Stimulated activated CD8-positive, alpha-beta memory T cell treated with anti-CD3 and anti-CD28 coated beads, Interleukin-7, amount 100 ng/mL, for 48 hours (primary cell): ENCODE results near the gene CHST11.

ENCODE experiments used
- DNase-seq, 2 donors: peaks; one replicate each; pipeline ENCODE4 v3.0.0-alpha.2; 2020; ENCODE audit warnings: low read depth in 1 of 2; ENCODE audit errors: extremely low read depth in 1 of 2

Gene CHST11

GRCh38 chr12:104427547-104427938 is 29.2 kb upstream of the CHST11 start:
- DNase-seq = no peak

GRCh38 chr12:104433061-104433460 is 23.7 kb upstream of the CHST11 start:
- DNase-seq = no peak

- no peak for DNase-seq
Measured at GRCh38 chr12:104434129-104434528, 22.6 kb upstream of the CHST11 start.

- no peak for DNase-seq
Measured at GRCh38 chr12:104435175-104435574, 21.6 kb upstream of the CHST11 start.

- no peak for DNase-seq
Measured at GRCh38 chr12:104435765-104436164, 21.0 kb upstream of the CHST11 start.

- DNase-seq = no peak
Measured at GRCh38 chr12:104436790-104437189, 20.0 kb upstream of the CHST11 start.

- DNase-seq = no peak
Measured at GRCh38 chr12:104438134-104438533, 18.6 kb upstream of the CHST11 start.

- no peak for DNase-seq
Measured at GRCh38 chr12:104439137-104439536, 17.6 kb upstream of the CHST11 start.

- no peak for DNase-seq
Measured at GRCh38 chr12:104443008-104443407, 13.7 kb upstream of the CHST11 start.

- no peak for DNase-seq
Measured at GRCh38 chr12:104446646-104447421, 9.9 kb upstream of the CHST11 start.

GRCh38 chr12:104448031-104448430 is 8.7 kb upstream of the CHST11 start:
- no peak for DNase-seq

- no peak for DNase-seq
Measured at GRCh38 chr12:104448451-104448850, 8.3 kb upstream of the CHST11 start.

- no peak for DNase-seq
Measured at GRCh38 chr12:104450700-104451099, 6.0 kb upstream of the CHST11 start.

GRCh38 chr12:104452087-104452486 is 4.7 kb upstream of the CHST11 start:
- DNase-seq = no peak

GRCh38 chr12:104453133-104453532 is 3.6 kb upstream of the CHST11 start:
- DNase-seq = no peak

GRCh38 chr12:104454997-104455396 is 1.8 kb upstream of the CHST11 start:
- no peak for DNase-seq

- no peak for DNase-seq
Measured at GRCh38 chr12:104455578-104456416, 951 bp upstream of the CHST11 start.

- no peak for DNase-seq
Measured at GRCh38 chr12:104456950-104457745, 400 bp downstream of the CHST11 start.

- DNase-seq = no peak
Measured at GRCh38 chr12:104457746-104458693, 1.3 kb downstream of the CHST11 start.

- DNase-seq = no peak
Measured at GRCh38 chr12:104458694-104459367, 2.1 kb downstream of the CHST11 start.
